ENCODE data around the gene TNN.

- TF ChIP-seq, protein P1, sequence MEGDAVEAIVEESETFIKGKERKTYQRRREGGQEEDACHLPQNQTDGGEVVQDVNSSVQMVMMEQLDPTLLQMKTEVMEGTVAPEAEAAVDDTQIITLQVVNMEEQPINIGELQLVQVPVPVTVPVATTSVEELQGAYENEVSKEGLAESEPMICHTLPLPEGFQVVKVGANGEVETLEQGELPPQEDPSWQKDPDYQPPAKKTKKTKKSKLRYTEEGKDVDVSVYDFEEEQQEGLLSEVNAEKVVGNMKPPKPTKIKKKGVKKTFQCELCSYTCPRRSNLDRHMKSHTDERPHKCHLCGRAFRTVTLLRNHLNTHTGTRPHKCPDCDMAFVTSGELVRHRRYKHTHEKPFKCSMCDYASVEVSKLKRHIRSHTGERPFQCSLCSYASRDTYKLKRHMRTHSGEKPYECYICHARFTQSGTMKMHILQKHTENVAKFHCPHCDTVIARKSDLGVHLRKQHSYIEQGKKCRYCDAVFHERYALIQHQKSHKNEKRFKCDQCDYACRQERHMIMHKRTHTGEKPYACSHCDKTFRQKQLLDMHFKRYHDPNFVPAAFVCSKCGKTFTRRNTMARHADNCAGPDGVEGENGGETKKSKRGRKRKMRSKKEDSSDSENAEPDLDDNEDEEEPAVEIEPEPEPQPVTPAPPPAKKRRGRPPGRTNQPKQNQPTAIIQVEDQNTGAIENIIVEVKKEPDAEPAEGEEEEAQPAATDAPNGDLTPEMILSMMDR (conservative IDR thresholded peaks at IDR 0.05) = no peak
- no peak for TF ChIP-seq ZFX (IDR thresholded peaks at IDR 0.05)
Measured at GRCh38 chr1:175062339-175062738, 5.3 kb upstream of the TNN start.
